ENCODE results near the gene CST4.

Gene CST4

GRCh38 chr20:23645575-23645974 is 43.3 kb downstream of the CST4 start:
- TF ChIP-seq SPI1 (IDR thresholded peaks at IDR 0.05; ENCODE audit: low read depth, low read length) (no peak), POU2F2 (IDR thresholded peaks at IDR 0.05; ENCODE audit: low read depth, low read length) (0 out of 2 replicates have a peak, but pooled peaks have one; percentile 30)
- FAIRE-seq, result no peak

GRCh38 chr20:23644164-23644563 is 44.7 kb downstream of the CST4 start:
- 0 out of 2 replicates have a peak, but pooled peaks have one; percentile 21 for TF ChIP-seq SPI1 (IDR thresholded peaks at IDR 0.05; ENCODE audit: low read depth, low read length)
- TF ChIP-seq POU2F2 (IDR thresholded peaks at IDR 0.05; ENCODE audit: low read depth, low read length), result peak; percentile 79; the same call in 1 of the 2 replicates
- no peak for TF ChIP-seq POLR2A (IDR thresholded peaks at IDR 0.05; ENCODE audit: low read depth, low read length)
- FAIRE-seq, result peak; percentile 89
- DNase-seq (ENCODE audit: insufficient read length, low spot score), result no peak

More at GRCh38 chr20:23645575-23645974, 43.3 kb downstream of the CST4 start:
- DNase-seq (ENCODE audit: insufficient read length, low spot score), result no peak

- DNase-seq (ENCODE audit: insufficient read length, low spot score), result no peak
- peak; percentile 9 for FAIRE-seq
- no peak for TF ChIP-seq PAX5 (IDR thresholded peaks at IDR 0.05; ENCODE audit: insufficient read depth, low read length, severe bottlenecking)
- no peak for TF ChIP-seq POLR2AphosphoS5 (IDR thresholded peaks at IDR 0.05; ENCODE audit: low read depth, low read length)
- peak; percentile 75 for TF ChIP-seq SPI1 (IDR thresholded peaks at IDR 0.05; ENCODE audit: low read depth, low read length)
- no peak for TF ChIP-seq POLR2A (IDR thresholded peaks at IDR 0.05; ENCODE audit: low read depth, low read length)
Observed at GRCh38 chr20:23643659-23644058, 45.2 kb downstream of the CST4 start.

GRCh38 chr20:23641936-23642751 is 46.7 kb downstream of the CST4 start:
- no peak for DNase-seq (ENCODE audit: insufficient read length, low spot score)
- TF ChIP-seq POU2F2 (IDR thresholded peaks at IDR 0.05; ENCODE audit: low read depth, low read length) (no peak), POLR2AphosphoS5 (IDR thresholded peaks at IDR 0.05; ENCODE audit: low read depth, low read length) (no peak), PAX5 (IDR thresholded peaks at IDR 0.05; ENCODE audit: insufficient read depth, low read length, severe bottlenecking) (no peak), POLR2A (IDR thresholded peaks at IDR 0.05; ENCODE audit: low read depth, low read length) (no peak), TAF1 (IDR thresholded peaks at IDR 0.05; ENCODE audit: low read depth, low read length) (no peak), SPI1 (IDR thresholded peaks at IDR 0.05; ENCODE audit: low read depth, low read length) (no peak)
- FAIRE-seq, result no peak

- DNase-seq (ENCODE audit: insufficient read length, low spot score) (no peak), FAIRE-seq (no peak)
- no peak for TF ChIP-seq POLR2A (IDR thresholded peaks at IDR 0.05; ENCODE audit: low read depth, low read length)
- TF ChIP-seq SPI1 (IDR thresholded peaks at IDR 0.05; ENCODE audit: low read depth, low read length), result peak; percentile 49
Observed at GRCh38 chr20:23640671-23641667, 47.9 kb downstream of the CST4 start.

- TF ChIP-seq TAF1 (IDR thresholded peaks at IDR 0.05; ENCODE audit: low read depth, low read length), result no peak
- no peak for TF ChIP-seq SPI1 (IDR thresholded peaks at IDR 0.05; ENCODE audit: low read depth, low read length)
- no peak for TF ChIP-seq POLR2AphosphoS5 (IDR thresholded peaks at IDR 0.05; ENCODE audit: low read depth, low read length)
- no peak for TF ChIP-seq POU2F2 (IDR thresholded peaks at IDR 0.05; ENCODE audit: low read depth, low read length)
- DNase-seq (ENCODE audit: insufficient read length, low spot score) (no peak), FAIRE-seq (no peak)
Observed at GRCh38 chr20:23640018-23640601, 48.7 kb downstream of the CST4 start.

- FAIRE-seq (no peak), DNase-seq (ENCODE audit: insufficient read length, low spot score) (no peak)
- TF ChIP-seq POLR2A (IDR thresholded peaks at IDR 0.05; ENCODE audit: low read depth, low read length) (no peak), SPI1 (IDR thresholded peaks at IDR 0.05; ENCODE audit: low read depth, low read length) (no peak), TAF1 (IDR thresholded peaks at IDR 0.05; ENCODE audit: low read depth, low read length) (no peak), POU2F2 (IDR thresholded peaks at IDR 0.05; ENCODE audit: low read depth, low read length) (no peak), PAX5 (IDR thresholded peaks at IDR 0.05; ENCODE audit: insufficient read depth, low read length, severe bottlenecking) (no peak), POLR2AphosphoS5 (IDR thresholded peaks at IDR 0.05; ENCODE audit: low read depth, low read length) (no peak)
Observed at GRCh38 chr20:23639490-23639958, 49.3 kb downstream of the CST4 start.

- TF ChIP-seq SPI1 (IDR thresholded peaks at IDR 0.05; ENCODE audit: low read depth, low read length) (no peak), TAF1 (IDR thresholded peaks at IDR 0.05; ENCODE audit: low read depth, low read length) (no peak), POLR2A (IDR thresholded peaks at IDR 0.05; ENCODE audit: low read depth, low read length) (no peak), POU2F2 (IDR thresholded peaks at IDR 0.05; ENCODE audit: low read depth, low read length) (no peak), PAX5 (IDR thresholded peaks at IDR 0.05; ENCODE audit: insufficient read depth, low read length, severe bottlenecking) (no peak), POLR2AphosphoS5 (IDR thresholded peaks at IDR 0.05; ENCODE audit: low read depth, low read length) (no peak)
- no peak for DNase-seq (ENCODE audit: insufficient read length, low spot score)
- FAIRE-seq, result no peak
Observed at GRCh38 chr20:23638309-23638708, 50.5 kb downstream of the CST4 start.

Measured in GM12891 (cell line).